ENCODE data around the gene KHNYN.
"Not testable (repeated sequence)": the region's sequence is repeated elsewhere in the genome, so short reads cannot be mapped to it uniquely, and the experiment has no call there.

Gene KHNYN

DNA sequence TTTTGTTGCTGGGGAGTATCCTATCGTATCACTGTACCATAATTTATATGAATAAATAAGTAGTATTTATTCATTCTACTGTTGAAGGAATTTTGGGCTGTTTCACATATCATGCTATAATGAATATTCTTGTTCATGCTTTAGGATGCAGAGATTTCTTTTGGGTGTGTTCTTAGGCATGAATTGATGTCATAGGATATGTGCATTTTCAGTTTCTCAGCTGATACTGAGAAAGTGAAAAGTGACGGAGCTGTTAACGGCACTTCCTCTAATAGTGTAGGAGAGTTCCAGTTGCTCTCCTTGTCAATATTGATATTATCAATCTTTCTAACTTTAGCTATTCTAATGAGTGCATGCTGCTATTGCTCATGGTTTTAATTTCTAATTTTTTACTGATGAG is 36.1 kb downstream of the KHNYN start:
- TF ChIP-seq, protein P1, sequence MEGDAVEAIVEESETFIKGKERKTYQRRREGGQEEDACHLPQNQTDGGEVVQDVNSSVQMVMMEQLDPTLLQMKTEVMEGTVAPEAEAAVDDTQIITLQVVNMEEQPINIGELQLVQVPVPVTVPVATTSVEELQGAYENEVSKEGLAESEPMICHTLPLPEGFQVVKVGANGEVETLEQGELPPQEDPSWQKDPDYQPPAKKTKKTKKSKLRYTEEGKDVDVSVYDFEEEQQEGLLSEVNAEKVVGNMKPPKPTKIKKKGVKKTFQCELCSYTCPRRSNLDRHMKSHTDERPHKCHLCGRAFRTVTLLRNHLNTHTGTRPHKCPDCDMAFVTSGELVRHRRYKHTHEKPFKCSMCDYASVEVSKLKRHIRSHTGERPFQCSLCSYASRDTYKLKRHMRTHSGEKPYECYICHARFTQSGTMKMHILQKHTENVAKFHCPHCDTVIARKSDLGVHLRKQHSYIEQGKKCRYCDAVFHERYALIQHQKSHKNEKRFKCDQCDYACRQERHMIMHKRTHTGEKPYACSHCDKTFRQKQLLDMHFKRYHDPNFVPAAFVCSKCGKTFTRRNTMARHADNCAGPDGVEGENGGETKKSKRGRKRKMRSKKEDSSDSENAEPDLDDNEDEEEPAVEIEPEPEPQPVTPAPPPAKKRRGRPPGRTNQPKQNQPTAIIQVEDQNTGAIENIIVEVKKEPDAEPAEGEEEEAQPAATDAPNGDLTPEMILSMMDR (IDR thresholded peaks at IDR 0.05), result no peak
- H3K27ac ChIP-seq, result no peak overlapping the region

DNA sequence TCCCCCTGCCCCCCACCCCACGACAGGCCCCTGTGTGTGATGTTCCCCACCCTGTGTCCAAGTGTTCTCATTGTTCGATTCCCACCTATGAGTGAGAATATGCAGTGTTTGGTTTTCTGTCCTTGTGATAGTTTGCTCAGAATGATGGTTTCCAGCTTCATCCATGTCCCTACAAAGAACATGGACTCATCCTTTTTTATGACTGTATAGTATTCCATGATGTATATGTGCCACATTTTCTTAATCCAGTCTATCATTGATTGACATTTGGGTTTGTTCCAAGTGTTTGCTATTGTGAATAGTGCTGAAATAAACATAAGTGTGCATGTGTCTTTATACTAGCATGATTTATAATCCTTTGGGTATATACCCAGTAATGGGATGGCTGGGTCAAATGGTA is 40.7 kb downstream of the KHNYN start:
- H3K27ac ChIP-seq; DNase-seq (ENCODE audit: low spot score); H3K4me3 ChIP-seq: not testable (repeated sequence)

More for the DNA sequence above, 36.1 kb downstream of the KHNYN start:
- no peak for DNase-seq (ENCODE audit: low spot score)
- H3K4me3 ChIP-seq, result no peak overlapping the region

DNA sequence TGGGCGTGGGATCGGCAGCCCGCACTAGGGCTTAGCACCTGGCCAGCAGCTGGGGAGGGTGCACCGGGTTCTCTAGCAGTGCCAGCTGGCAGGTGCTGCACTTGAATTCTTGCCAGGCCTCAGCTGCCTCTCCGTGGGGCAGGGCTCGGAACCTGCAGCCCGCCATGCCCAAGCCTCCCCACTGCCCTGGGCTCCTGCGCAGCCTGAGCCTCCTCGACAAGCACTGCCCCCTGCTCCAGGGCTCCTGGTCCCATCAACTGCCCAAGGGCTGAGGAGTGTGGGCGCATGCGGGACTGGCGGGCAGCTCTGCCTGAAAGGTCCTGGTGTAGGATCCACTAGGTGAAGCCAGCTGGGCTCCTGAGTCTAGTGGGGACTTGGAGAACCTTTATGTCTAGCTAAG is 43.5 kb downstream of the KHNYN start:
- TF ChIP-seq, protein P1 (IDR thresholded peaks at IDR 0.05), result no peak
- no peak for DNase-seq (ENCODE audit: low spot score)
- Histone ChIP-seq H3K27ac (no peak overlapping the region), H3K4me3 (no peak overlapping the region)

DNA sequence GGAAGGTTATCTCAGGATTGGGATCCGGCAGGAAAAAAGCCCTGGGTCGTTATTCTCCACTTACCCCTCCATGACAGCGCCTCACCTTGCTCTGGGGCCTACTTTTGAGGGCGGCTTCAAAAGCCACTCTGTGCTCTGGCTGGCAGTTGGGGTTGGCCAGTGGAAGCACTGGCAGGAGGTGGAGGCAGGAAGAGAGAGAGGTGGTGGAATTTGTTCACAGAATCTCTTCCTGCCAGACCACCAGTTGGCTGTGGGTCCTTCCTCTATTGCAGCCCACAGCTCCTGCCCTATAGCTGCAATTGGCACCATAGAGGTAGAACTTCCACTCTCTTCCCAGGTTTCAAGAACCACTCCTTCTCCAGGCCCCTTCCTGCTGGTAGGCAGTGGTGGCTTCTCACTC is 45.5 kb downstream of the KHNYN start:
- H3K4me3 ChIP-seq, result no peak overlapping the region
- TF ChIP-seq, protein P1 (IDR thresholded peaks at IDR 0.05), result no peak
- no peak overlapping the region for H3K27ac ChIP-seq
- no peak for DNase-seq (ENCODE audit: low spot score)

DNA sequence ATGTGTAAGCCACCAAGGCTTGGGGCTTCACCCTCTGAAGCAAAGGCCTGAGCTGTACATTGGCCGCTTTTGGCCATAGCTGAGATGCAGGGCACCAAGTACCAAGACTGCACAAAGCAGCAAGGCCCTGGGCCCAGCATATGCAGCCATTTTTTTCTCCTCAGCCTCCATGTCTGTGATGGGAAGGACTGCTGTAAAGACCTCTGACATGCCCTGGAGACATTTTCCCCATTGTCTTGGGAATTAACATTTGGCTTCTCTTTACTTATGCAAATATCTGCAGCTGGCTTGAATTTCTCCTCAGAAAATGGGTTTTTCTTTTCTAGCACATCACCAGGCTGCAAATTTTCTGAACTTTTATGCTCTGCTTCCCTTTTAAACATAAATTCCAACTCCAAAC is 50.2 kb downstream of the KHNYN start:
- H3K4me3 ChIP-seq; H3K27ac ChIP-seq; DNase-seq (ENCODE audit: low spot score): not testable (repeated sequence)

DNA sequence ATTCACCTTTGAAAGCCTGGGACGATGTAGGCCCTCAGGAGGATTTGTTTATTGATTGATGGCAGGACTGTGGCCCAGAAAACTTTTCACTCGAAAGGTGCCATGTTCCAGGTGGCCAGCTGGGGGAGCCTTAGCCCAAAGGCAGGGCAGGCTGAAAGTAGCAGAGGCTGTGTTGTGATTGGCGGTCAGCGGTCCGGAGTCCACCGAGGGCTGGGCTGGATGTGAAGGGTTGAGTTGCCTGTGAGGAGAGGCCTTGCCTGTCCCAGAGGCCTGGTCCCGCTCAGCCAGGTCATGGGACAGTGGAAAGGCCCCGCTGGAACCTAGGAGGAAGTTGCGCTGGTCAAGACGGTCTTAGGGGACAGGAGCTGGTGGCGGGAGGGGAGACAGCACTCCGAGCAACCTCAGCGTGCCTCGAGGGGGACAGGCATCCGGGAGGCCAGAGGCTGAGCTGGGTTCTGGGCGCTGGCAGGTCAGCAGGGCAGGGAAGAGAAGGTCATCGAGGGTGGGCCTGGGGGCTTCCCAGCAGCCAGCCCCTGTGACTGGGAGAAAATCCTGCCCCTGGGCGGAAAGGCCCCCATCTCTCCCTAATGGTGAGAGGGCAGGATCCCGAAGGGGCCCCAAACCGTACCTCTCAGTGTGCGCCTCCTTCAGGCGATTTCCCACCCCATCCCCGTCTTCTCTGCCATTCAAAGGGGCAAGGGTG is 52.0 kb downstream of the KHNYN start:
- DNase-seq (ENCODE audit: low spot score), result no peak
- H3K4me3 ChIP-seq, result no peak overlapping the region
- H3K27ac ChIP-seq, result no peak overlapping the region
- TF ChIP-seq, protein P1 (IDR thresholded peaks at IDR 0.05), result no peak

DNA sequence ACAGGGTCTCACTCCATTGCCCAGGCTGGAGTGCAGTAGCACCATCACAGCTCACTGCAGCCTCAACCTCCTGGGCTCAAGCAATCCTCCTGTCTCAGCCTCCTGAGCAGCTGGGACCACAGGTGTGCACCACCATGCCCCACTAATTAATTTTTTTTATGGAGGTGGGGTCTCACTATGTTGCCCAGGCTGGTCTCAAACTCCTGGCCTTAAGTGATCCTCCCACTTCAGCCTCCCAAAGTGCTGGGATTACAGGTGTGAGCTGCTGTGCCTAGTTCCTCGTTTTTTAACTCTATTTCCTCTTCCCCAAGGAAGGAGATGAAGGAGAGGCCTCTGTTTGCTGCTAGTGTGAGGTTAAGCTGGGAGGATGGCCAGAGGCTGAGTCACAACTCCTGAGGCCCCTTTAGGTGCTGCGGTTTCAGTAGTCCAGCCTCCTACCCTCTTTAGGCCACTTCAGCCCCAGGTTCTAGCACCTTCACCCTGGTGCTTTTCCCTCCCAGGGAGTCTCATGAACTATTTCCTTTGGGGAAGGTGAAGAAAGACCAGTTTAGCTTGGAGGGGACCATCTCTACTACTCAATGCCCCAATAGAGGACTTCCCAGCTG is 53.0 kb downstream of the KHNYN start:
- H3K4me3 ChIP-seq; DNase-seq (ENCODE audit: low spot score); H3K27ac ChIP-seq: not testable (repeated sequence)

DNA sequence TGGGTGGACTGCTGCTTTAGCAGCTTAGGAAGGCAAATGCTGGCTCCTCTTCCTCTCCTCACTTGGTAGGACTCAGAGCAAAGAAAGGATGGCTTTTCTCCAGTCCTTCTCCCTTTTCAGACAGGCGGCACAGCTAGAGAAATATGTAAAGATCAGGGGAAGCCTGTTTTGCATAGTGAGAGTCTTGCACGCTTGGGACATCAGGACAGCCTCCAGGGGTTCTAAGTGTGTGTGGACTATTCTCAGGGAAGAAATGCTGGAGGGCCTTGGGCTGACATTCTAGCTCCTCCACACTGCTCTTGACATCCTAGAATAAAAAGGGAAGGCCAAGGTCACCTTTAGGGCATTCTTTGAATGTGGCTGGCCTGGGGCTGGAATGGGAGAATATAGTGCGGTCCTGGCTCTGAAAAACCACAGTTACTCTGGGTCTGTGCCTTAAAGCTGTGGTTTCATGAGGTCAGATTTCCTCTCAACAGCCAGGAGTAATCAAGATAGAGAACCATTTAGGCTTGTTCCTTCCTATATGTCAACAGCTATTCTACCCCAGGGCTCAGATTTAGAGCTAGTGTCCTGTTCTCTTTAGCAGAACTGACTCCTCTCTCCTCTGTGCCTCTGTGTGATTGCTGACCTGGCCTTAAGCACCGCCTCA is 54.0 kb downstream of the KHNYN start:
- H3K27ac ChIP-seq, result no peak overlapping the region
- TF ChIP-seq, protein P1 (IDR thresholded peaks at IDR 0.05), result no peak
- no peak for DNase-seq (ENCODE audit: low spot score)
- H3K4me3 ChIP-seq, result no peak overlapping the region
